GM18519 (cell line): ENCODE results near the gene HOXD12.

Source experiments
- ATAC-seq: cut with Tn5 transposase; IDR thresholded peaks from one replicate; pipeline ENCODE4 v1.9.1; 2021; ENCODE audit warnings: mild to moderate bottlenecking, moderate library complexity; ENCODE audit not compliant: unreplicated experiment, low FRiP score

Gene HOXD12

DNA sequence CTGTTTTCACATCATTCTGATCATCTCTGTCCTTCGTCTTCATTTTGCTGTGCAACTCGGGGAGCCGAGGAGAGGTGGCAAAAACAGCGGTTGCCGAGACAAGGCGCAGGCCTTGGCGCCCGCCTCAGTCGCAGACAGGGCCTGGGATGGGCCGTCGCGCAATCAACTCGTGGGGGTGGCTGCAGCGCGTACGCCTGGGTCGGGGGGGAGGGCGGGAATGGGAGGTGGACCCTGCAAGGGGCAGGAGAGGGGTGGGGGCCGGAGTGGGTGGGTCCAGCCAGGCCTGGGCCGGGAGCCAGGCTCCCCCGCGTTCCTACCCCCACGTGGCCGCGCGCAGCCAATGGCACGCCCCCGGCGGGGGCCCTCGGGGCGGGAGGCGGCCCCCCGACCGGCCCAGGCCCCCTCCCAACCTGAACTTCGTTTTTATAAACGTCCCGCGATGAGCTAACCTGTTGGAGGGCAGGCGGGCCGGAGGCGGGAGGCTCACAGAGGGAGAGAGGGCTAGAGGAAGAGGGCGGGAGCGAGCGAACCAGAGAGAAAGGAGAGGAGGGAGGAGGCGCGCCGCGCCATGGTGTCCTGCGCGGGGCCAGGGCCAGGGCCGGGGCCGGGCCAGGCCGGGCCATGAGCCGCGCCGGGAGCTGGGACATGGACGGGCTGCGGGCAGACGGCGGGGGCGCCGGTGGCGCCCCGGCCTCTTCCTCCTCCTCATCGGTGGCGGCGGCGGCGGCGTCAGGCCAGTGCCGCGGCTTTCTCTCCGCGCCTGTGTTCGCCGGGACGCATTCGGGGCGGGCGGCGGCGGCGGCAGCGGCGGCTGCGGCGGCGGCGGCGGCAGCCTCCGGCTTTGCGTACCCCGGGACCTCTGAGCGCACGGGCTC lies 7.1 kb upstream of the HOXD12 start, which contains the start of gene HOXD13:
TSS of gene HOXD13 (plus strand) at position 452 of the 875 bp plus-strand sequence. CDS start at position 622, 170 bp downstream.
- no peak for ATAC-seq

DNA sequence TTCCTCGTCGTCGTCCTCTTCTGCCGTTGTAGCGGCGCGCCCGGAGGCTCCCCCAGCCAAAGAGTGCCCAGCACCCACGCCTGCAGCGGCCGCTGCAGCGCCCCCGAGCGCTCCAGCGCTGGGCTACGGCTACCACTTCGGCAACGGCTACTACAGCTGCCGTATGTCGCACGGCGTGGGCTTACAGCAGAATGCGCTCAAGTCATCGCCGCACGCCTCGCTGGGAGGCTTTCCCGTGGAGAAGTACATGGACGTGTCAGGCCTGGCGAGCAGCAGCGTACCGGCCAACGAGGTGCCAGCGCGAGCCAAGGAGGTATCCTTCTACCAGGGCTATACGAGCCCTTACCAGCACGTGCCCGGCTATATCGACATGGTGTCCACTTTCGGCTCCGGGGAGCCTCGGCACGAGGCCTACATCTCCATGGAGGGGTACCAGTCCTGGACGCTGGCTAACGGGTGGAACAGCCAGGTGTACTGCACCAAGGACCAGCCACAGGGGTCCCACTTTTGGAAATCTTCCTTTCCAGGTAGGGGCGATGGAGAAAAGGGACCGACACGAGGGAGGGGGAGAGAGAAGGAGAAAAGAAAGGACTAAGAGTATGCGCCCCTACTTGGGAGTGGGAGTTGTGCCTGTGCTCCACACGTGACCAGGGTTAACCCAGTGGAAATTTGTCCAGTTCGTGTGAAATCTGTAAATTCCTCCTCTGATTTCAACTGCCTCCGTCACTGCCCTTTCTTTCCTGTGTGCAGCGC lies 6.3 kb upstream of the HOXD12 start:
- no peak for ATAC-seq

DNA sequence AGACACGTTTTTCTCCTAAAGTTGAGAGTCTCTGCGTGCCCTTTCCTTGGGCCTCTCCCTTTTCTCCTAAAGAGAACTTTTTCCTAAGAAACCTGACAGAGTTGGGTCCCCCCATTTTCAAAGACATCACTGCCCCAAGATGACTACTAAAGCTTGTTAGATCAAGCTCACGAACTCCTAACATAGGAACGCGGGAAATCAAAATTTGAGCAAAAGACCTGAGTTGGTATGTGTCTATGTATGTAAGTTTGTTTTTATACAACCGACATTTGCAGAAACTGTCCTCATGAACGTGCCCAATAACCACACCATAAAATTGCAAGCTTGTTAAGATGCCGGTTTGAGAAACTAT lies 5.7 kb upstream of the HOXD12 start:
- ATAC-seq: no peak

DNA sequence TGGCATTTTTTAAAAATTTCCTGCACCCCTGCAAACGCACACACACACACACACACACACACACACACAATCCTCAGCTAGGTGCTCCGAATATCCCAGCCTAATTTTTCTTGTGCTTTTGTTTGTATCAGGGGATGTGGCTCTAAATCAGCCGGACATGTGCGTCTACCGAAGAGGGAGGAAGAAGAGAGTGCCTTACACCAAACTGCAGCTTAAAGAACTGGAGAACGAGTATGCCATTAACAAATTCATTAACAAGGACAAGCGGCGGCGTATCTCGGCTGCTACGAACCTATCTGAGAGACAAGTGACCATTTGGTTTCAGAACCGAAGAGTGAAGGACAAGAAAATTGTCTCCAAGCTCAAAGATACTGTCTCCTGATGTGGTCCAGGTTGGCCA lies 5.2 kb upstream of the HOXD12 start:
- ATAC-seq: no peak

GRCh38 chr2:176095421-176095820 lies 4.2 kb upstream of the HOXD12 start:
- no peak for ATAC-seq

GRCh38 chr2:176096243-176096985 lies 3.2 kb upstream of the HOXD12 start:
- no peak for ATAC-seq

- ATAC-seq: peak; percentile 85
These were observed 2.4 kb upstream of the HOXD12 start for GRCh38 chr2:176096986-176097819.

DNA sequence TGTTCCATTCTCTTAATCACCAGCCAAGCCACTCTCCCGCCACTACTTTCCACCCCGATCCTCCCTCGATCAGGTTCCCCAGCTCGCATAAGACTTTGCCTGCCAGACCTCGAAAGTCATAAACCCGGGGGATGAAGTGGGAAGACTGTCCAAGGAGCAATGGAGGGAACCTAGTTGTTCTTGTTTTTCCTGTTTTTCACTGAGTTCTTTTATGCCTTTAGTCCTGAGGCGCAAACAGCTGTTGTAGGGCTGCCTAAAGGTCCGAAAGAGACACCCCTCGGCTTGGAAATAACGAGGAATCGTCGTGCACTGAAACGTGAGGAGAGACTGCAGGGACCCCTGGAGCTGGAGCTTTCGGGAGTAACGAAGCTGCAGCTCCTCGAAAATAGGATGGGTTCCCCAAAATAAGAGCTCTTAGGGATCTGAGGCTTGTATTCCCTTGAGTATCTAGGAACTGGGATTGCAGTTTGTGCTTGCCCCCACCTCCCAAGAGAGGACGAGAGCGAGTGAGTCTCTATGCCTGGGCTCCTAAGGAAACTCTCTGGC lies 1.7 kb upstream of the HOXD12 start:
- no peak for ATAC-seq

- ATAC-seq: no peak
These were observed 1.0 kb upstream of the HOXD12 start for GRCh38 chr2:176098366-176099158.

DNA sequence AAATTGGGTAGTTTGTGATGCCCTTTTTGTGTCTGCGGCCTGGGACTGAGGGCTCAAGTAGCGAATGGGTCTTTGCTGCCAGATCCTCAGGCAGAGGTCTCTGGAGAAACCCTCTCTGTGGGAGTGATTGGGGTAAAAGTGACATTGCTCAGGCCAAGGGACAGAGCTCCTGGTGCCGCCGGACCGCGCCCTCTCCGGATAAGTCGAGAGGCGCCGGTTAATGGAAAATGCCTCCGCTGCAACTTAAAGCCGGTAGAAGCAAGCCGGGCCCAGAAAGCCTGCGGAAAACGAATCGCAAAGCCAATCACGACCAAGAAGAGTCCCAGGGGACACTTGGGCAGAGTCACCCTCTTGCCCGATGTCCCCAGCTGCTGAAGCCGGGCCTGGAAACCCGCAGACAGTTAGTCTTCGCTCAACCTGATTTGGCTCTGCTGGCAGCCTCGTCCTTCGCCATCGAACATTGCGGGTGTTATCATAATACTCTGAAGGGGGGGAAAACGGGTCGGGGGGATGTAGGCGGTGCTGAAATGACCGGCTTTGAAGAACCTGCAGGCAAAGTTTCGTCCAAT lies 352 bp upstream of the HOXD12 start:
- no peak for ATAC-seq

DNA sequence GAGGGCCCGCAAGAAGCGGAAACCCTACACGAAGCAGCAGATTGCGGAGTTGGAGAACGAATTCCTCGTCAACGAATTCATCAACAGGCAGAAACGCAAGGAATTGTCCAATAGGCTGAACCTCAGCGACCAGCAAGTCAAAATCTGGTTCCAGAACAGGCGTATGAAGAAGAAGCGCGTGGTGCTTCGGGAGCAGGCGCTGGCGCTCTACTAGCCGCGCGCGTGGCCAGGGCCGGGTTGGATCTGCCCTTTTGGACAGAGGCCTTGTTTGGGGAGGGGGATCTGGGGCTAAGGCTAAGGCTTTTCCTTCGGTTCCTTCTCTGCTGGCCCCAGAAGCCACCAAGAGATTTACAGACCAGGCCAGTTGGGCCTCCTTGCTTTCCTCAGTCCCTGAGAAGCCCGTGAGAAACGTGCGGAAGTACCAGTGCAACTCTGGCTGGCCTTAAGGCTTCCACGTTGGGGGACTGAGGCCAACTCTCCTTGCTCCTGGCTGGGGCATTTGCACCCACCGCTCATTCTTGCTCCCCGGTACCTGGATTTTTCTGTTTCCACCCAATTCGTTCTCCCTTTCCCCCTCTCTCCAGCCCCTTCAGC lies 1.0 kb downstream of the HOXD12 start:
- ATAC-seq: no peak

- no peak for ATAC-seq
These were observed 1.7 kb downstream of the HOXD12 start for GRCh38 chr2:176101216-176101830.

- ATAC-seq: no peak
These were observed 2.2 kb downstream of the HOXD12 start for GRCh38 chr2:176101842-176102241.

DNA sequence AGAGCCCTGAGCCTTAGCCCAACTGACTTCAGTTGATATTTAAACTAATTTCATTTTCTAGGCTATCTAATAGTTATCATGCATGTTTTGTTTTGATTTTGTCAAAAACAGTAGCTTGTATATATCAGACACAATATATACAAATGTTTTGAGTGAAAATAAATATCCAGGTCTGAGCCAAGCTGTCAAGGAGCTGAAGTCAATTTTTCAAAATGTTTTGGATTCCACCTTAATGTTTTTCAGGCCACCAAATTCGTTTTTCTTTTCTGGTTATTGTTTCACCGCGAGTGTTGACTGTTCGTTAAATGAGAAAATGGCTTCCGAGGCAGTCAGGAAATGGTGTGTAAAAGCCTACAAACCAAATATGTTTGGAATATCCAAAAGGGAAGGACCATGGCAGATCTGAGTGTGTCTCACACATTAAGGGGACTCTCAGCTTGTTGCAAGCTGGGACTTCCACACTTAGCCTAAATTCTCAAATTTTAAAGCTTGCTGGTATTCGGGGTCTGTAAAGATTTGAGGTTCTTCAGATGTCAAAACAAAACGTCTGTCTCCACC lies 2.8 kb downstream of the HOXD12 start:
- ATAC-seq: no peak

DNA sequence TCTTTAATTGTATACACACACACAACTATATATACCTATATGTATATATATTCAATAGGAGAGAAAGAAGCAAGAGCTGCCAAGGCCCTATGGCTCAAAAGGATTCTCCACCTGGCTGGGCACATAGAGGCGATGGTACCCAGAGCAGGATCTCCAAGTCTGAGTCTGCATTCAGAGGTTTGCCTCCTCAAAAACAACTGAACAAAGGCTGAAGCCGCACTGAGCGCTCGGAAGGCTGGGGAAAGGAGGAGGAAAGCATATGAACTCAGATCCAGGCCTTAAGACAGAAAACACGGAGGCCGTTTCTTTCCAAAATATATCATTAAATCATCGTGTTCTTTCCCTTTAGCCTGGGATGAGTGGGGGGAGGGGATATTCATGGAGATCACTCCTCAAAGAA lies 3.6 kb downstream of the HOXD12 start:
- no peak for ATAC-seq

- ATAC-seq: no peak
These were observed 4.2 kb downstream of the HOXD12 start for GRCh38 chr2:176103742-176104315.

DNA sequence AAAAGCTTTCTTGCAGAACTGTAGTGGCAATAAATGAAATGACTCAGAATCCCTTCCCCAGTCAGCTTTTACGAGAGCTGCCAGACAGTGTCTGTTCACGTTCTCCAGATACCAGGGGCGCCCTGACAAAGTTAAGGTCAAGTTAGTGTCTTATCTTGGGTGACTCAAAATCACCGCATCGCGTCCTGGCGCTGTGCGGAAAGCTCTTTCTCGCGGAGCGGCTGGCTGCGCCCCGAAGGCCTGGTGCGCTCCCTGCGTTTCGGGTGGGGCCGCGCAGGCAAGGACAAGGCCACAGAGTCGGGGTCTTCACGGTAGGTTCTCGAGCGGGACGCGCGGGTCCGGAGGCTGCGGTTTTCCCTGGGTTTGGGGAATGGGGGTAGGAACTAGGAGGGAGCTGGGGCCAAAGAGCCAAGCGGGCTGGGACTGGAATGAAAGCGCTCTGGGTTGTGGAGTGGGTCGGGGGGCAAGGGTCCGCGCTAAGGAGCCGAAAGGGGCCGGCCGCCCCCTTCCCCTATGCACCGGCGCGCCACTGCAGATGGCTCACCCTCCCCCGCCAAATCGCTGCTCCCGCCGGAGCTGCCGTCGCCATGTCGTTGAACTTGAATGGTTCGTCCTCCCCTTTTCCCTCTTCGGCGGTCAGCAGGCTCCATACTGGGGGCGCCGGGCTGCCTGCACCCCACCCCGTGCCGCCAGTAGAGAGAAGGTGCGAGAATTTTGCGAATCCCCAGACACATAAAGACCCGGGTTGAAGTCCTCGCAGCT lies 4.9 kb downstream of the HOXD12 start:
- ATAC-seq: no peak
